Activated CD8-positive, alpha-beta memory T cell treated with anti-CD3 and anti-CD28 coated beads, Interleukin-2, amount 50 U/mL, for 1 hour (primary cell): ENCODE results near the gene SLC4A5.

Experiments
- DNase-seq: peaks from one replicate; pipeline ENCODE4 v3.0.0-alpha.2; 2020; ENCODE audit errors: extremely low read depth

The SLC4A5 gene

GRCh38 chr2:74264281-74264680 lies 78.9 kb downstream of the SLC4A5 start:
- DNase-seq, result no peak

GRCh38 chr2:74262681-74263080 lies 80.5 kb downstream of the SLC4A5 start:
- no peak for DNase-seq

GRCh38 chr2:74261204-74261864 lies 81.9 kb downstream of the SLC4A5 start:
- no peak for DNase-seq

GRCh38 chr2:74260495-74260894 lies 82.7 kb downstream of the SLC4A5 start:
- no peak for DNase-seq

- no peak for DNase-seq
Observed at GRCh38 chr2:74259733-74260132, 83.5 kb downstream of the SLC4A5 start.

- no peak for DNase-seq
Observed at GRCh38 chr2:74259191-74259590, 84.0 kb downstream of the SLC4A5 start.

- no peak for DNase-seq
Observed at GRCh38 chr2:74255660-74256213, 87.5 kb downstream of the SLC4A5 start.

- DNase-seq, result no peak
Observed at GRCh38 chr2:74253971-74254310, 89.3 kb downstream of the SLC4A5 start.

- no peak for DNase-seq
Observed at GRCh38 chr2:74253306-74253970, 89.8 kb downstream of the SLC4A5 start.

- no peak for DNase-seq
Observed at GRCh38 chr2:74252862-74253261, 90.4 kb downstream of the SLC4A5 start.

GRCh38 chr2:74252036-74252435 lies 91.2 kb downstream of the SLC4A5 start:
- no peak for DNase-seq

- peak; percentile 16 for DNase-seq
Observed at GRCh38 chr2:74250189-74250631, 93.0 kb downstream of the SLC4A5 start.

- no peak for DNase-seq
Observed at GRCh38 chr2:74249406-74250122, 93.7 kb downstream of the SLC4A5 start.

GRCh38 chr2:74246496-74247195 lies 96.6 kb downstream of the SLC4A5 start:
- no peak for DNase-seq

- no peak for DNase-seq
Observed at GRCh38 chr2:74244286-74244685, 98.9 kb downstream of the SLC4A5 start.

- DNase-seq, result no peak
Observed at GRCh38 chr2:74242354-74243071, 100.7 kb downstream of the SLC4A5 start.

- DNase-seq, result no peak
Observed at GRCh38 chr2:74239346-74239745, 103.9 kb downstream of the SLC4A5 start.

- no peak for DNase-seq
Observed at GRCh38 chr2:74238879-74239278, 104.3 kb downstream of the SLC4A5 start.

GRCh38 chr2:74235041-74235440 lies 108.2 kb downstream of the SLC4A5 start:
- DNase-seq, result no peak

GRCh38 chr2:74233648-74234047 lies 109.6 kb downstream of the SLC4A5 start:
- no peak for DNase-seq

- DNase-seq, result no peak
Observed at GRCh38 chr2:74232426-74232825, 110.8 kb downstream of the SLC4A5 start.
